Heart right ventricle (tissue), 16 donors: ENCODE data around the gene PCDH15. TPM values are rescaled to one million over a fixed set of nuclear protein-coding genes. Genes with fewer than 3 reads are reported as not detected.

ENCODE experiments used
- ATAC-seq, 8 donors: fragments of 200-7000 bp; cut with Tn5 transposase; one replicate each; pipeline ENCODE4 v1.9.1; 2020; ENCODE audit warnings: mild to moderate bottlenecking in 8 of 8, moderate library complexity in 8 of 8, moderate number of reproducible peaks in 1 of 8
- DNase-seq, 2 donors: peaks; one replicate each; pipeline ENCODE4 v3.0.0-alpha.2; 2020
- H3K27ac ChIP-seq, 10 donors: fragments of 200-600 bp; sonication (generic) in 2 of 10; one replicate each; pipeline versions ENCODE4 v1.5.0 to v1.8.0; 2020 to 2022; ENCODE audit warnings: mild to moderate bottlenecking in 3 of 10
- H3K27me3 ChIP-seq, 7 donors: fragments of 200-600 bp; one replicate each; pipeline ENCODE4 v1.8.0; 2021 to 2022; ENCODE audit warnings: mild to moderate bottlenecking in 2 of 7
- H3K36me3 ChIP-seq, 9 donors: fragments of 200-600 bp; sonication (generic) in 1 of 9; one replicate each; pipeline versions ENCODE4 v1.5.0 to v1.8.0; 2020 to 2022; ENCODE audit warnings: mild to moderate bottlenecking in 2 of 9
- H3K4me1 ChIP-seq, 9 donors: fragments of 200-600 bp; sonication (generic) in 1 of 9; one replicate each; pipeline versions ENCODE4 v1.5.0 to v1.8.0; 2020 to 2022; ENCODE audit warnings: mild to moderate bottlenecking in 4 of 9
- H3K4me3 ChIP-seq, 10 donors: fragments of 200-600 bp; sonication (generic) in 2 of 10; one replicate each; pipeline versions ENCODE4 v1.5.0 to v1.8.0; 2020 to 2022; ENCODE audit warnings: mild to moderate bottlenecking in 7 of 10, moderate library complexity in 2 of 10
- H3K9me3 ChIP-seq, 11 donors: fragments of 200-600 bp in 10 of 11; sonication (generic) in 2 of 11; one replicate each; pipeline versions ENCODE4 v1.5.0 to v1.8.0; 2013 to 2022; ENCODE audit warnings: mild to moderate bottlenecking in 2 of 11, control low read depth in 1 of 11, moderate library complexity in 1 of 11
- WGBS, 2 donors: extraction: QIAGEN DNeasy Blood & Tissue Kit; methylation state at CpG; one replicate each; pipeline ENCODE4 v1.1.7; 2013; ENCODE audit warnings: inconsistent platforms in 1 of 2; 5-methylcytosine and 5-hydroxymethylcytosine counted together
- intact Hi-C, 10 donors: fragments of 100-400 bp; cut with DNase I; formaldehyde crosslinking; loops; one replicate each; pipeline versions ENCODE4 v1.11.1 to v1.14.2; 2022
- polyA plus RNA-seq, 2 donors: library from polyadenylated mRNA; stranded (reverse); fragments of 200-250 nt; gene quantifications; one replicate each; pipeline ENCODE4 v1.2.3, GENCODE V29; 2013
- total RNA-seq, 10 donors: library from RNA; stranded (reverse); fragmentation: NEBNext Ultra II Directional in 3 of 10; extraction: Animal tissue kit (Norgen Biotek cat#: 25700) in 3 of 10; gene quantifications; one replicate each; pipeline versions ENCODE4 v1.2.1 to v1.2.4, GENCODE V29; 2021 to 2023
- TF ChIP-seq, protein P1 (sequence below), 9 donors: fragments of 200-600 bp; sonication (generic) in 2 of 9; IDR thresholded peaks; one replicate each; pipeline versions ENCODE4 v1.5.0 to v1.8.0; 2021 to 2022; ENCODE audit warnings: antibody characterized with exemption in 9 of 9, mild to moderate bottlenecking in 5 of 9, moderate library complexity in 1 of 9
- donor health status: Arrhythmogenic right ventricular cardiomyopathy.
- donor health status: ischemic (EF 13 %, LVEDD 7.1; RV severe dilation, severe dysfunction).
- donor health status: healthy with polysubstance abuse.
- donor health status: DM: no; HTN: yes; CAD: no.
- donor health status: DM: no; HTN: no; CAD: no.
- donor health status: ischemic (EF 25% LVEDD 6.9; RV normal size, moderate dysfunction).
- donor health status: ischemic (EF 25% LVEDD 5.7; RV mildly dilated, moderate dysfunction).
- donor health status: healthy.
- donor health status: DM: yes; HTN: yes; CAD: no.
- donor health status: Ischemic cardiomyopathy.
- donor health status: ischemic (EF 35%, LVEDD 5.7; RV mildly dilated, moderate dysfunction).
- donor health status: nonischemic (EF 11% LVEDD 7.7; RV severe dilation, severe dysfunction).
- donor health status: DM: yes; HTN: yes; CAD: no.
- donor health status: PGD.
- donor health status: ischemic (EF 29% LVEDD 5.4; RV normal size, mild dysfunction).
- donor health status: nonischemic (EF 23%, LVEDD 6.1; RV moderate dilation, normal function).

The PCDH15 gene
- total and polyA plus RNA-seq, 12 donors: 0.05 to 1.00 (median 0.34) TPM

DNA sequence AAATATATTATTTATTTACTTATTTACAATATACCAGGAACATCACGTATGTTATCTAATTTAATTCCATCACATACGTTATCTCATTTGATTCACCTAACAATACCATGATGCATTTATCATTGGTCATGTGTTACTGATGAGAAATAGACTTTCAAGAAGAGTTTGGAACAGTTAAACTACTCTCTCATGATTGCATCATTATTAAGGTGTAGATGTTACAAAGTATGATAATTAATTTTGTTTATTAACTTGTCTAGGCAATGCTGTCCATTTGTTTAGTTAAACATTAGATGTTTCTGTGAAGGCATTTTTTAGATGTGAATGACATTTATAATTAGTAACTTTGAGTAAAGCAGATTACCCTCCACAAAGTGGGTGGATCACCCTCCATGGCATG lies 32.0 kb upstream of the PCDH15 start:
- 40 to 46% methylated on average over 2 of the region's 2 CpGs for WGBS, 2 donors

DNA sequence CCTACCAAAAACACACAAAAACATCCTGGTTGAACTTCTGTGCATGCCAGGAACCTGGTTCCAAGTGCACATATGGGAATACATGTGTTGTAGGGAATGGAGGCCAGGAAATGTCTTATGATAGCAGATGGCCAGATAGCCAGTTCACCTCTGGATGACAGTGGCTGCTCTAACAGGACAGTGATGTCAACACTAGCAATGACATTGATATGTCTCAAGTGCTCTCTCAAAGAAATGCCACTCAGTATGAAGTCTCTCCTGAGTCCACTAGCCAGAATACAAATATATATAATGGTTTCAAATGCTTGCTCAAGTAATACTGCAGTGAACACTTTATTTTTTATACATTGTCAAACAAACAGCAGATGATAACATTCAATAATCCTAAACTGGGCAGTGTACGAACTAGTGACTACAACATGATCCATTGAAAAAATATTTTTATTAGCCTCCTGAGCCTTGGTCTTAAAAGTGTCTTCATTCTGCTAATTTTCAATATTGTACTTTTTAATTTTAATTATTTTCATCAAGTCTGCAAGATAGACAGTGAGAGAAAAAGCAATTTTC lies 26.0 kb upstream of the PCDH15 start:
- Histone ChIP-seq H3K4me1 (peaks cover 0 to 8% (median 0%) of the 10 kb centered on the region in 9 donors), H3K27me3 (no peaks in the 10 kb centered on the region), H3K36me3 (no peaks in the 10 kb centered on the region), H3K4me3 (no peak overlapping the region), H3K9me3 (peaks cover 0 to 11% (median 0%) of the 10 kb centered on the region in 11 donors), H3K27ac (no peak overlapping the region)
- DNase-seq: no peak
- TF ChIP-seq, protein P1, sequence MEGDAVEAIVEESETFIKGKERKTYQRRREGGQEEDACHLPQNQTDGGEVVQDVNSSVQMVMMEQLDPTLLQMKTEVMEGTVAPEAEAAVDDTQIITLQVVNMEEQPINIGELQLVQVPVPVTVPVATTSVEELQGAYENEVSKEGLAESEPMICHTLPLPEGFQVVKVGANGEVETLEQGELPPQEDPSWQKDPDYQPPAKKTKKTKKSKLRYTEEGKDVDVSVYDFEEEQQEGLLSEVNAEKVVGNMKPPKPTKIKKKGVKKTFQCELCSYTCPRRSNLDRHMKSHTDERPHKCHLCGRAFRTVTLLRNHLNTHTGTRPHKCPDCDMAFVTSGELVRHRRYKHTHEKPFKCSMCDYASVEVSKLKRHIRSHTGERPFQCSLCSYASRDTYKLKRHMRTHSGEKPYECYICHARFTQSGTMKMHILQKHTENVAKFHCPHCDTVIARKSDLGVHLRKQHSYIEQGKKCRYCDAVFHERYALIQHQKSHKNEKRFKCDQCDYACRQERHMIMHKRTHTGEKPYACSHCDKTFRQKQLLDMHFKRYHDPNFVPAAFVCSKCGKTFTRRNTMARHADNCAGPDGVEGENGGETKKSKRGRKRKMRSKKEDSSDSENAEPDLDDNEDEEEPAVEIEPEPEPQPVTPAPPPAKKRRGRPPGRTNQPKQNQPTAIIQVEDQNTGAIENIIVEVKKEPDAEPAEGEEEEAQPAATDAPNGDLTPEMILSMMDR (IDR thresholded peaks at IDR 0.05): no peak
- peak in 1 of 8 donors; percentile 76 for ATAC-seq
- WGBS, 2 donors: 64 to 67% methylated on average over 1 of the region's 1 CpG
- intact Hi-C loops: no loop called here

More for the DNA sequence above, 32.0 kb upstream of the PCDH15 start:
- TF ChIP-seq, protein P1 (IDR thresholded peaks at IDR 0.05): no peak
- Histone ChIP-seq H3K4me1 (no peaks in the 10 kb centered on the region), H3K27me3 (no peaks in the 10 kb centered on the region), H3K9me3 (peaks cover 0 to 5% (median 0%) of the 10 kb centered on the region in 11 donors), H3K4me3 (no peak overlapping the region), H3K27ac (no peak overlapping the region), H3K36me3 (no peaks in the 10 kb centered on the region)
- intact Hi-C loops: no loop called here
- no peak for ATAC-seq
- DNase-seq: no peak

DNA sequence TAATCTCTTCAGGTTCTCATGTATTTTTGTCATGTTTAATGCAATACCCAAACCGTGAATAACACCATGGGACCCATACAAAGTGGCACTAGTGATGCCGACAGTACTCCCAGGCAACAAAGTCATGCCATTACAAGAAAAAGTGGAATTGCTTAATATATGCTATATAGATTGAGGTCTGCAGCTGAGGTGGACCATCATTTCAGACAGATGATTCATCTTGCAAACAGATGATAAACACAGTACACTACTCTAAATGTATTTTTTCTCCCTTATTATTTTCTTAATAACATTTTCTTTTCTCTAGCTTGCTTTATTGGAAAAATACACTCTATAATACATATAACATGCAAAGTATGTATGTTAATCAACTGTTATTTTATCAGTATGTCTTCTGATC lies 14.6 kb upstream of the PCDH15 start:
- TF ChIP-seq, protein P1 (IDR thresholded peaks at IDR 0.05): no peak
- H3K9me3 ChIP-seq: no peaks in the 10 kb centered on the region
- ATAC-seq (no peak), DNase-seq (no peak)
- H3K4me3 ChIP-seq: no peak overlapping the region
- H3K36me3 ChIP-seq: no peaks in the 10 kb centered on the region
- H3K27ac ChIP-seq: no peak overlapping the region
- WGBS, 2 donors: 81 to 88% methylated on average over 2 of the region's 2 CpGs
- intact Hi-C loops: no loop called here
- peaks cover 0 to 5% (median 0%) of the 10 kb centered on the region in 9 donors for H3K4me1 ChIP-seq
- no peaks in the 10 kb centered on the region for H3K27me3 ChIP-seq

DNA sequence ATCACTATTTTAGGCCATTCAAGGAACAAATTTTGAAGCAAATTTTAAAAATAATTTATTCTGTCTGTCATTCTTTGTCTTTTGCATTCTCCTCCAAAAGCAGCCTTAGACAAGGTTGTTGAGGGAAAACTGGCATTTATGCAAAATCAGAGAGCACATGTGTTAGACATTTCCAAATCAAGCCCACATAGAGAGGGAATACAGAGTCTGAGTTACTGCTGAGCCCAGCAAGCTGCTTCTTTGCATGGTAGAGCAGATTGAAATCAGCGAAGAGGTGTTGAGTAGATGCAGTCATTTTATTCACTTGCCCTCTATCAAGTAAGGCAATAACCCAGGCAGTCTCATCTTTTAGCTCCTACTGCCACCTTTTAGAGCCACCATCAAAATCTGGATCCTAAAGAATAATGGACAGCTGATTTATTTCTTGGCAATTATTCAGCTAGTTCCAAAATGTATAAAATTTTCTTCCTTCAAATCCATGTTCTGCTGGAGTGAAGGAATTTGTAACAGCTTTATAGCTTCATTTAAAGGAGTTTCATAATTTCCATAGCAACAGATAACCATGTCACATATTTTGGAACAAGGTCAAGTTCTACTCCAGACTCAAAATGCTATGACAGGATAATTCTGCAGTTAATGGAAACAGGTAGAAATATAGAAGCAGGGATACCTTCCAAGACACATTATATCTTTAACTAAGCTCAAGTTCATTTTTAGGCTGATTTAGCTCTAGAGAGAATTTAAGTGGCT lies 7.3 kb upstream of the PCDH15 start:
- H3K4me1 ChIP-seq: no peaks in the 10 kb centered on the region
- TF ChIP-seq, protein P1 (IDR thresholded peaks at IDR 0.05): no peak
- intact Hi-C loops: no loop called here
- no peak overlapping the region for H3K4me3 ChIP-seq
- WGBS, 2 donors: 80 to 88% methylated on average over 1 of the region's 1 CpG
- H3K9me3 ChIP-seq: no peaks in the 10 kb centered on the region
- ATAC-seq (no peak), DNase-seq (no peak)
- no peaks in the 10 kb centered on the region for H3K36me3 ChIP-seq
- no peak overlapping the region for H3K27ac ChIP-seq
- H3K27me3 ChIP-seq: no peaks in the 10 kb centered on the region
